HuH-7.5 (cell line): ENCODE results near the gene WFDC9.
"Not testable (repeated sequence)": the region's sequence is repeated elsewhere in the genome, so short reads cannot be mapped to it uniquely, and the experiment has no call there.

ENCODE experiments used
- DNase-seq: peaks from one replicate; pipeline ENCODE4 v3.0.0; 2011; ENCODE audit warnings: low spot score

Gene WFDC9

GRCh38 chr20:45592574-45593189 is 38.4 kb downstream of the WFDC9 start:
- no peak for DNase-seq

DNA sequence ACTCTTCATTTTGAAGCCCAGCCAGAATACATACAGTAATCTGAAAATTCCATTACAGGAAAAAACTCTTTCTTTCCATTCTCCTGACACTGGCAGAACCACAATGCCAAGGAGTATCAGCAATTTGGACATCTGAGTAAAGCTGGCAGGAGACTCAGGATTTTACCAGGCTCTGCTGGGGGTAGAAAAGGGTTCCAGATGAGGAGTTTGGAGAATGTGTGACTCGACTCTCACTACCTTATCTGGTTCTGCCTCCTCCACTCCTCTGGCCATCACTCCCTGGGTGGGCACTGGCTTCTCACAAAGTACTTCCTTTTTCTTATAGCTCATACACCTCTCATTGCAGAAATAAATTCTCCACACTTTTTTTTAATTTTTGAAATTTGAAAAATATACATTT is 41.4 kb downstream of the WFDC9 start:
- no peak for DNase-seq

- no peak for DNase-seq
Measured at GRCh38 chr20:45588800-45589199, 42.3 kb downstream of the WFDC9 start.

- not testable (repeated sequence) for DNase-seq
Measured at GRCh38 chr20:45585986-45586385, 45.1 kb downstream of the WFDC9 start.

DNA sequence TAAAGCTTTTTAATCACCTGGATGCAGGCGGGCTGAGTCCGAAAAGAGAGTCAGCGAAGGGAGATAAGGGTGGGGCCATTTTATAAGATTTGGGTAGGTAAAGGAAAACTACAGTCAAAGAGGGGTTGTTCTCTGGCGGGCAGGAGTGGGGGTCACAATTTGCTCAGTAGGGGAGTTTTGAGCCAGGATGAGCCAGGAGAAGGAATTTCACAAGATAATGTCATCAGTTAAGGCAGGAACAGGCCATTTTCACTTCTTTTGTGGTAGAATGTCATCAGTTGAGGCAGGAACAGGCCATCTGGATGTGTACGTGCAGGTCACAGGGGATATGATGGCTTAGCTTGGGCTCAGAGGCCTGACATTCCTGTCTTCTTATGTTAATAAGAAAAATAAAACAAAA is 46.8 kb downstream of the WFDC9 start:
- DNase-seq, result not testable (repeated sequence)

DNA sequence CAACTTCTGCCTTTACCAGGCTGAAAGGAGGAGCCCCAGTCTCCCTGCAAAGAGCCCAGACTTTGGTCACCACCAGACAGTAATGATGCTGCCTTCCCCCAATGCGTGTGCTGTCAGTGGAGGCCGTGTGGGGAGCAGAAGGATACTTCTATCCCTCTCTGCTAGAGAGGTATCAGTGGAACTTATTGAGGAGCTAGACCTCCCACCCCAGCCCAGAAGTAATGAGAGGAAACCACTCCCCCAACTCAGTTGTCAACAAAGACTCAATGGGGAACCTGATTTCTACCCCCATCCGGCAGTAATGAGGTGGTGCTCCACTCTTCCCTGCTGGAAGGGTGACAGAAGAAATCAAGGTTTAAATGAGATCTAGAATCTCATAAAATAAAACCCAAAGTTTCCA is 47.6 kb downstream of the WFDC9 start:
- no peak for DNase-seq

DNA sequence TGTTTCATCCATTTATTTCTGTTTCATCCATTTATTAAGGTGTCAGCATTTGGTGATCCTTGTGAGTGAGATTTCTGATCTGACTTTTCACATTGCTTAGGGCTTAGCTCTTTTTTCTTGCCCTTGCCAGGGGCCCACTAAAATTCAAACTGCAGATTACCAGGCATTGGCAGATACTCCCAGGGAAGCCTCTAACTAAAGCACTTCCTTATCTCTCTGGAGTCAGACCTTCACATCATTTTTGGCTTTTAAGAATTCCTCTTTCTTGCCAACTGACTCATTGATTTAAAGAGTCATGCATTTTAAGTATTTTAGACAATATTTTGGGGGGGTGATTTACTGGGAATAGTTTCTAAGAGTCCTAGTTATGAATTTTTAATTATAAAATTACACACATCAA is 49.4 kb downstream of the WFDC9 start:
- DNase-seq, result no peak

DNA sequence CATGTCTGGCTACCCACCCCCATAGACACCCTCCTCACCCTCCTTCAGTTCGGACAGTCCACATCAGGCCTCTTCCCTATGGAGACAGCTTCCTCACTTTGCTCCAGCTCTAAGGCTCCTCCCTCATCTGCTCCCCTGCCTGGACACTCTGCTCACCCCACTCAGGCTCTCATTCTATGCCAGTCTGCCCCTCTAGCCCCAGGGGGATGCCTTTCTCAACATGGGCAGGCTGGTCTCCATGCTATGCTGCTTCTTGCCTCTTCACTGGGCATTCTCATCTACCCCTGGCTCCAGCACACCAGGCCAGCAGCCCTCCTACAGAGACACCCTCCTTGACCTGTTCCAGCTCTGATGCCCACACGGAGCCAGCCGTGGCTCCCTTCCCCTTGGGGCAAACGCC is 51.9 kb downstream of the WFDC9 start, which contains the start of gene WFDC8:
Gene WFDC8, minus strand, starts transcription at position 101 of the 400 bp plus-strand sequence. Its CDS starts 37 bp downstream, at position 64.
- DNase-seq, result no peak

GRCh38 chr20:45578231-45578630 is 52.9 kb downstream of the WFDC9 start:
- DNase-seq, result no peak

- DNase-seq, result no peak
Measured at GRCh38 chr20:45576995-45577394, 54.1 kb downstream of the WFDC9 start.

DNA sequence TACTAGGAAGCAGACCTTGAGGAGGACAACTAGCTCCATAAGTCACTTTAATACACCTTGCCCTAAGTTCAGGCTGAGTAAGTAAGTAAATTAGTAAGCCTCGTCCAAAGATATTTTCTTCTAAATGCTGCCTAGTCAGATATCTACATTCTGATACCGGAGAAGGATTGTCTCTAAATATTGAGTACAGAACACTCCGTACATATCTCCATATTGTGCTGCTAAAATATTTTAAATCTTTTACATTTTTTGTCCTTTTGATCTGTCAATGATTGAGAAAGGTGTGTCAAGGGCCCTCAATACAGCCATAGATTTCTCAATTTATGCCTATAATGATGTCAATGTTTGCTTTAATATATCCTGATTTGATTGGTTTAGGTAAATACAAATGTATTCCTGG is 55.2 kb downstream of the WFDC9 start:
- DNase-seq, result no peak

- not testable (repeated sequence) for DNase-seq
Measured at GRCh38 chr20:45569650-45570049, 61.4 kb downstream of the WFDC9 start.

GRCh38 chr20:45564760-45565276 is 66.3 kb downstream of the WFDC9 start:
- no peak for DNase-seq
